ENCODE results near the gene PCBP3.

GRCh38 chr21:45941338-45941710 is 297.8 kb downstream of the PCBP3 start:
- TF ChIP-seq CTCF (IDR thresholded peaks at IDR 0.05) (no peak), TCF7L2 (IDR thresholded peaks at IDR 0.05; ENCODE audit: low read depth, low read length) (no peak)

All from Panc1 (cell line).